ENCODE measurements around the gene IQUB.
"Not testable (repeated sequence)": the region's sequence is repeated elsewhere in the genome, so short reads cannot be mapped to it uniquely, and the experiment has no call there.

IQUB gene

DNA sequence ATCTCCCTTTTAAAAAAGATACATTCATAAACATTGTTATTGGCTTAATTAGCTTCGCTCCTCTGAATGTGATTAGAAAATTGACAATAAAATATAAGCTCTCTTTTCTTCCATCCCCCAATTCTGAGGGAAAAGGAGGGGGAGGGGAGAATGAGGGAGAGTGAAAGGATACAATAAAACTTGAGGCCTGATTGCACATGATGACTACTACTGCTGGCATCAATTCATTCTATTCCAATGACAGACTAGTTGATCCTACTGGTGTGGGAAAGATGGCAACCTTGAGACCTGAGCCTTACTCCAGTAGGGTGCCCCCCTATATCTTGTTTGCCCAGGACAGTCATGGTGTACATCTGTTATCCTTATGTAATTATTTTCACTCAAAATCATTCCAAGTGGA, 4.5 kb upstream of the IQUB start:
- no peak for DNase-seq

- no peak for DNase-seq
These were observed 3.9 kb upstream of the IQUB start for GRCh38 chr7:123538189-123538714.

DNA sequence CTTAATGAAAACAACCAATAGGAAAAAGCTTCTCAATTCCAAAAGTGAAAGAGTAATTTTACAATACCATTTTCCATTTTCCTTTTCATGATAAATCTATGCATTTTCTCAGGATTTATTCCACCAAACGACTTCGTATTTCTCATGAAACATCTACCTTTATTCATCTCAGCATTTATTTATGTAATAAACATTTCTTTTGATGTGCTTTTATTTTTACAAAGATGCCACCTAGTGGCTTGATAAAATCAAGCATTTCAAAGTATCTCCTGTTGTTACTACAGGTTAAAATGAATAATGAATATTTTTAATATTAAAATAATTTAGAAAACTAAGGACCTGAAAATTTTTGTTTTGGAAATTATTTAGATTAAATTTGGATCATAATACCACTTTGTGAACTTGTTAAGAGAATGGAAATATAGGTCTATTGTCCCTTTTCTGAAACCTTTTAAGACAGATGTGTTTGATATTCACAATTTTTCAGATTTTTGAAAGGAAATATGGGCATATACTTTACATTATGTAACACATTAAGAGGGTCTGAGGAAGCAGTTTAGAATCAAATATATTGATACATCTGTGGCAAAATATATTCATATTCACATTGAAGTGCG, 2.7 kb upstream of the IQUB start:
- DNase-seq = no peak

DNA sequence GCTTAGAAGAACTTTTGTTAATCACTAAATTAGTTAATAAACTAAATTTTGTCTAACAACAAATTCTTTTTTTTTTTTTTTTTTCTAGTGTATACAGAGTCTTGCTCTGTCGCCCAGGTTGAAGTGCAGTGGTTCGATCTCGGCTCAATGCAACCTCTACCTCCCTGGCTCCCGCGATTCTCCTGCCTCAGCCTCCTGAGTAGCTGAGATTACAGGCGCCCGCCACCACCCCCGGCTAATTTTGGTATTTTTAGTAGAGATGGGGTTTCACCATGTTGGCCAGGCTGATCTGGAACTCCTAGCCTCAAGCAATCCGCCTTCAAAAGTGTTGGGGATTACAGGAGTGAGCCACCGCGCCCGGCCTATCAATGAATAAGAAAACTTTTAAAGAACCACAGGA, 1.1 kb upstream of the IQUB start:
- DNase-seq = no peak

DNA sequence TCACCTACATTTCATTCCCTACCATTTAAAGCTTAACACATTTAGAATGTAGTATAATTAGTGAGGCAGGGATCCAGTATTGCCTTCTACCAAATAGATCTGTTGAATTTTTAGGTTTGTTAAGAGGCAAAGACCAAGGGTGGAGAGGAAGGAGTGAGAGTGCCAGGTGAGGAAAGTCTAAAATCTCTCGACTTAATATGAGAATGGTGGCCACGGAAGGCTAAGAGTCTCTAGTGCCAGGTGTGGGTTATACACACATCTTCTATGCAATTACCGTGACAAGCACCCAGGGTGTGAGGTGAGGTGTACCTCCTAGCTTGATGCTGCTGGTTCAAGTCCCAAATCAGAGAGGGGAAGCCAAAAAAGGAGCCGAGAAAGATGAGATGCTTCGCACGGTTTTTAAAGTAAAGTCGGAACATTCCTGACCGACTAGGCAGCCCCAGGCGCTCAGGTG, 439 bp downstream of the IQUB start:
- DNase-seq = no peak

DNA sequence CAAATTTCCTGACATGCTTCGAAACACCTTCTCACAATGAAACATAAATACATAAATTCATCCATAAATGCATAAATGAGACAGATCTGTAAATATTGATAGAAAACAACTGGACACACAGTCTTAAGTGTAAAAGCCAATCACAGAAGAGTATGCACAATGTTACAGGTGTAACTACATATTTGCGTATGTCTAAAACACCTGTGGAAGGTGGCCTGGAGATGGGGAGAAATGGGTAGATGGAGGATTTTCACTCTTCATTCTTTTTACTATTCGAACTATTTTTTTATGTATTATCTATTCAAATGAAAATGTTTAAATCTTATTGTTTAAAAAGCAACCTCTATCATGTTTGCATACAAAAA, 860 bp downstream of the IQUB start:
- DNase-seq = no peak

- DNase-seq = not testable (repeated sequence)
These were observed 1.4 kb downstream of the IQUB start for GRCh38 chr7:123532788-123533552.

DNA sequence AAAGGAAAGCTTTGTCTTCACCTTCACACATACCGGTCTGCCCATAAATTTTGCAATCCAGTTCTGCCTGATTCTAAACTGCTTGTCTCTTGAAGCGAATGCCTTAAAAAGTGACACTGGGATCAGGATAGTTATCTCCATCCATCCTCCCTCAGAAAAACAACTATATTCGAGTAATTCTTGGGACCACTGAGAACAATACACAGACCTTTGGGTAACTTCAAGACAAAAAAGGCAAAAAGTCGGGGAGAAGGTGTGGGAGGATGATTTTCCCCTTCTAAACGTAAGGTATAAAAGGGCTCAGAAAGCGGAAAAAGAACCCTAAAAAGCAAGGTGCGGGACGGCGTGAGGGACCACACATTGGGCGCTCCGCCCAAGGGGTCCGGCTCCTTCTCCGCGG, 2.1 kb downstream of the IQUB start:
- not testable (repeated sequence) for DNase-seq

DNA sequence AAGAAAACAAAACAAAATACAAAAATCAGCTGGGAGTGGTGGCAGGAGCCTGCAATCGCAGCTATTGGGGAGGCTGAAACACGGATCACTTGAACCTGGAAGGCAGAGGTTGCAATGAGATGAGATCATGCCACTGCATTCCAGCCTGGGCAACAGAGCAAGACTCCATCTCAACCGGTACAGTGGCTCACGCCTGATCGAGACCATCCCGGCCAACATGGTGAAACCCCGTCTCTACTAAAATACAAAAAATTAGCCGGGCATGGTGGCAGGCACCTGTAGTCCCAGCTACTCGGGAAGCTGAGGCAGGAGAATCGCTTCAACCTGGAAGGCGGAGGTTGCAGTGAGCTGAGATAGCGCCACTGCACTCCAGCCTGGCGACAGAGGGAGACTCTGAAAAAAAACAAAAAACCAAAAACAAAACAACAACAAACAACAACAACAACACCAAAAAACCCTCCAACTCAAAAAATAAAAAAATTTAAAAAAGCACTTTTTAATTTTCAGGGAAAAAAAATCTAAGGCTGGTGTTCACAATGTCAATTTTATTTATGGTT, 4.3 kb downstream of the IQUB start:
- DNase-seq = not testable (repeated sequence)

DNA sequence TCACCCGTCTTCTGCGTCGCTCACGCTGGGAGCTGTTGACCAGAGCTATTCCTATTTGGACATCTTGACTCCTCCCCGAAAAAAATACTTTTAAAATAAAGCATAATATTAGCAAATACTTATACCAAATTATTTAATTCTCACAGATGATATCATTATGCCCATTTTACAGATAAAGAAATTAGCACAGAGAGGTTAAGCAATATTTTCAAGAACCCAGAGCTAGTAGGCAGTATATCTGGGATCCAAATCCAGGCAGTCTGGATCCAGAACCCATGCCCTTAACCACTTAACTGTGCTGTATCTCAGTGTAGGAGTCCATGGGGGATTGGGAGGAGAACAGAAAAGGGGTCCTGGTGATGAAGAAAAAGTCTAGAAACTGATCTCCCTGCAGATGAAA, 6.1 kb downstream of the IQUB start:
- DNase-seq = no peak

DNA sequence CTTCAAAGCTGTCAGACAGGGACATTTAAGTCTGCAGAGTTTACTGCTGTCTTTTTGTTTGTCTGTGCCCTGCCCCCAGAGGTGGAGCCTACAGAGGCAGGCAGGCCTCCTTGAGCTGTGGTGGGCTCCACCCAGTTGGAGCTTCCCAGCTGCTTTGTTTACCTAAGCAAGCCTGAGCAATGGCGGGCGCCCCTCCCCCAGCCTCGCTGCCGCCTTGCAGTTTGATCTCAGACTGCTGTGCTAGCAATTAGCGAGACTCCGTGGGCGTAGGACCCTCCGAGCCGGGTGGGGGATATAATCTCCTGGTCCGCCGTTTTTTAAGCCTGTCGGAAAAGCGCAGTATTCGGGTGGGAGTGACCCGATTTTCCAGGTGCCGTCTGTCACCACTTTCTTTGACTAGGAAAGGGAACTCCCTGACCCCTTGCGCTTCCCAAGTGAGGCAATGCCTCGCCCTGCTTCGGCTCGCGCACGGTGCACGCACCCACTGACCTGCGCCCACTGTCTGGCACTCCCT, 6.6 kb downstream of the IQUB start:
- DNase-seq = not testable (repeated sequence)

DNA sequence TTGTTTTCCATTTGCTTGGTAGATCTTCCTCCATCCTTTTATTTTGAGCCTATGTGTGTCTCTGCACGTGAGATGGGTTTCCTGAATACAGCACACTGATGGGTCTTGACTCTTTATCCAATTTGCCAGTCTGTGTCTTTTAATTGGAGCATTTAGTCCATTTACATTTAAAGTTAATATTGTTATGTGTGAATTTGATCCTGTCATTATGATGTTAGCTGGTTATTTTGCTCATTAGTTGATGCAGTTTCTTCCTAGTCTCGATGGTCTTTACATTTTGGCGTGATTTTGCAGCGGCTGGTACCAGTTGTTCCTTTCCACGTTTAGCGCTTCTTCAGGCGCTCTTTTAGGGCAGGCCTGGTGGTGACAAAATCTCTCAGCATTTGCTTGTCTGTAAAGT, 7.9 kb downstream of the IQUB start:
- not testable (repeated sequence) for DNase-seq

DNA sequence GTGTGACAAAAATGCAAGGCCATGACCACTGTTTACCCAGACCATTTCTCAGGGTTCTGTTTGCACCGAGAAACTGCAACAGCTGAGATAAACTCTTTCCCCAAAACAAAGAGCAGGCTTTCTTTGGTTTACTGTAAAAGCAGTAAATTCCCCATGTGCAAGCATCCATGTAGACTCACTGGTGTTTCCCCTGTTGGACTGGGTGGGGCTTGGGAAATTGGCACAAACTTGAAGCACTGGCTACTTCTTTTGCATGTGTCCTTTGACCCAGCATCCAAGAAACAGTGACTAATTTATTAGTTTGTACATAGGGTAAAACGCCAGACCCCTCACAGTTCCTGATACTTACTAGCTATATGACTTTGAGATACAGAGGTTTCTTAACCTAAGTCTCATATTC, 12.3 kb downstream of the IQUB start:
- no peak for DNase-seq

GRCh38 chr7:123505221-123505620, 29.2 kb downstream of the IQUB start:
- no peak for DNase-seq

GRCh38 chr7:123502201-123502600, 32.2 kb downstream of the IQUB start:
- DNase-seq = no peak

DNA sequence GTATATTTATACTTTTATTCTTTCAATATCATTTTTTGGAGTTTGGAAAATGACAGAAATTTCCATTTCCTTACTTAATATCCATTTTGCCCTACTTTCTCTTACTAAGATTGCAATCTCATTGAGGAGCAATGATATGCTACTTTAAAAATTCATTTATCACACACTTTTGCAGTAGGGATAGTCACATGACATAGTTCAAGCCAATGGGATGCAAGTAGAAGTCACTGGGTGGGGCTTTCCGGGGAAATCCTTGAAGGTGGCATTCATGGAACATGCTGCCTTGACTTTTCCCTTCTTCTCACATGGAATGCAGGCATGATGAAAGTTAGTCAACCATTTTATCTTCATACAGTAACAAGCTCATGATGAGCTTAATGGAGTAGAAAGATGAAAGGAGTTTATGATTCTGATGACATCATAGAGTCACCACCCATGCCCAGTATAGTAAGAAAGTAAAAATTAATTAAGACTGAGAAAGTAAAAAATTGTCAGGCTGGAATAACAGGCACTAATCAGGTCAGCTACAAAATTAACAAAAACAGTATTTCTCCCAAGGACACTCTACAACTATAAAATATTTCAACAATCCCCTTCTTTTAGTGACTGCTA, 33.4 kb downstream of the IQUB start:
- no peak for DNase-seq

DNA sequence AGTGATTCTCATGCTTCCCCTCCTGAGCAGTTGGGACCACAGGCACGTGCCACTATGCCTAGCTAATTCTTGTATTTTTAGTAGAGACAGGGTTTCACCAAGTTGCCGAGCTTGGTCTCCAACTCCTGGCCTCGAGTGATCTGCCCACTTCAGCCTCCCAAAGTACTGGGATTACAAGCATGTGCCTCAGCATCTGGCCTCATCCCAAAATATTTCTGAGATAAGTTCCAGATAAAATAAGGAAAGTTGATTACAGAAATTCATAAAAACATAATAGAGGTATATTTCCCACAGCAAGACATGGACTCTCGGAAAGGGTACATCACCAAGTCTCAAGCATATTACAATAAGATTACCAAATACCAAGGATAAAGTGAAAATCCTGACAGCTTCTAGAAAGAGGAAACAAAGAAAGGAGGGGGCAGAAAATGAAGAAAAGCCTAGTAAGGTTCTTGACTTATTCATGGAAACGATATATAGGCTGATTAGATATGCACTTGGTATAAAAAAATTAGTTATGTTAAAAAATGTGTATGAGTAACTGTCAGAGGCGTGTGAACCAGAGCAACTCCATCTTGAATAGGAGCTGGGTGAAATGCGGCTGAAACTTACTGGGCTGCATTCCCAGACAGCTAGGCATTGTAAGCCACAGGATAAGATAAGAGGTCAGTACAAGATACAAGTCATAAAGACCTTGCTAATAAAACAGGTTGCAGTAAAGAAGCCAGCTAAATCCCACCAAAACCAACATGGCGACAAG, 35.0 kb downstream of the IQUB start:
- DNase-seq = no peak

- no peak for DNase-seq
These were observed 35.8 kb downstream of the IQUB start for GRCh38 chr7:123498601-123499000.

GRCh38 chr7:123498031-123498430, 36.4 kb downstream of the IQUB start:
- DNase-seq = no peak

DNA sequence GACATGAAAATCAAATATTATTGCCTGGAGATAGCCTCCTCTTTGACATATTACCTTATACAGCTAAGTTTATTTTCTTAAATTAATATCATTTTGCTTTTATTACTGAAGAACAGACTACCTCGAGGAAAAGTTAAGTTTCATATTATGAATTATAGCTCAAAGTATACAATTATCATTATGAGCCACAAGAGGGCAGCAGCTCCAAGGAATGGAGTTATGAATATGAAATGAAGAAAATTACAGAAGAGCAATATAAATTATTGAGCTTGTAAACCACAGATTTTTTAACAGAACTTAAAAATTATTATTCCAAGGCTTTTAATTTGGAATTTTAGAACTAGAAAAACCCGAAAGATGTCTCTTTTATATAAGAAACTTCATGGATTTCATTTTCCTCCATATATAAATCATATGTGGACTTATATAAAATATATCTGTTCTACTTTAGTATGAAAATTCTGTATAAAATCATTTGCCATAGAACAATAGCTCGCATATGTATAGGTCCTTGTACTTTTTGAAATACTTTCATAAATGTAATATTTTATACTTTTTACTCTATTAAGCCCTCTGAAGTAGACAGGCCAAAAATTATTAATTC, 40.1 kb downstream of the IQUB start:
- DNase-seq = no peak

DNA sequence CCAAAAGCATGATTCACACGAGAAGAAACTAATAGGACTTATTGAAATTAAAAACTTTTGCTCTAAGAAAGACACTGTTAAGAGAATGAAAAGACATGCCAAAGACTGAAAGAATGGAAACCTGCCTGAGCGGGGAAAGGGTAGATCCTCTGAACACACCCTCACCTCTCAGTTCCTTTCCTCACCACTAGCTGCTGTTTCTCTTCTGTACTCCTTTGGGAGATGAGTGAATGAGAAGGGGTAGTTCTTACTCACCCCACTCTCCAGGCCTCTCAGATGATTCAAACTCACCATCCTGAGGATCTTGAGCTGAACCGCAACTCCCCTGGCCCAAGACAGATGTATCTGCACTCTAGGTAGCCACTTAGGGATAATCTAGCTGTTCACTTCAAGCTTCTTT, 41.9 kb downstream of the IQUB start:
- DNase-seq = no peak

GRCh38 chr7:123485721-123486120, 48.7 kb downstream of the IQUB start:
- no peak for DNase-seq
